T-helper 2 cell treated with Interferon-gamma antibody and Interleukin-4, amounts not matched to agents 100 ng/mL and 5 ng/mL, for 36 hours (primary cell): Measurements from ENCODE around the gene SLC22A23. TPM values are rescaled to one million over a fixed set of nuclear protein-coding genes. Genes with fewer than 3 reads are reported as not detected.

Experiments used
- intact Hi-C: fragments of 100-400 bp; cut with micrococcal nuclease; formaldehyde crosslinking; loops from one replicate; pipeline ENCODE4 v1.15.1; 2023
- total RNA-seq: library from RNA; stranded (reverse); gene quantifications from 2 replicates; pipeline ENCODE4 v1.2.3, GENCODE V29; 2022

Gene SLC22A23
- total RNA-seq, 1 donor from 2014 or later: 0.27 TPM

GRCh38 chr6:3371222-3371949 lies 85.5 kb downstream of the SLC22A23 start:
- intact Hi-C loops: no loop called here

GRCh38 chr6:3370361-3371221 lies 86.3 kb downstream of the SLC22A23 start:
- intact Hi-C loops: no loop called here

GRCh38 chr6:3369985-3370360 lies 86.9 kb downstream of the SLC22A23 start:
- intact Hi-C loops: no loop called here

- intact Hi-C loops: no loop called here
Measured at GRCh38 chr6:3368685-3369084, 88.2 kb downstream of the SLC22A23 start.

GRCh38 chr6:3367630-3368029 lies 89.2 kb downstream of the SLC22A23 start:
- intact Hi-C loops: no loop called here

DNA sequence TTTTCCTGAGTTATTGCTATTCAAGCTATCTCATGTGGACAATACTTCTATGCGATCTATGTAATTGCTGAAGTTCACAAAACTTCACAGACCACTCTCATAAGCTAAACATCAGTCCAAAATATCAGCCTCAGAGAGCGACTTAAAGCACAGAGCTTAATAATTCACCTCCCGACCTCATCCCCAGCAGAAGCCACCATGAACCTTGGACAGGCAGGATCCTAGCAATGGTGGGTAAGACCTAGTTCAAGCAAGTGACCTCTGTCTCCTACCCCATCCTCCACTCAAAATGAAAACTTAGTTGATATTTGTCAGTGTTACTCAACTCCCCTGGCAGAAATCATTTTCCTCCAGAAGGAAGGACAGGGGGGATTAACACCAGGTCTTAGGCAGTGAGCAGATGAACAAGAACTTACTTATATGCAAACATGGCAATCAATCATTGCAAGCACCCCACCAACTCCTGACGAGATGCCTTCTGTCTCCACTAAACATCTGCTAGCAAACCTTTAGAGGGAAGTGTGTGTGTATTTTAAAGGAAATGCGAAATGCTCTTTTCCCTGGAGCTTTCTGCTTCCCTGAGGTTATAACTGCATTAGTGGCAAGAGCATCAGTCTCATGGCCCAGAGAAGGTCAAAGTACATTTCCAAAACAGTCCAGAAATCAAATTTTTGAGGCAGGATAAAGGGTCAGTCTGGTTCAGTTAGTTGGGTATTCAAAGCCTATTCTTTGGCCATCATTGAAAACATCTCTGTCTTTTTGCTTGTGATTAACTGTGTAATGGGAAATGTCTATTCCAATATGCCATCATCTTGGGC lies 90.0 kb downstream of the SLC22A23 start:
- intact Hi-C loops: no loop called here

GRCh38 chr6:3364391-3364790 lies 92.5 kb downstream of the SLC22A23 start:
- intact Hi-C loops: no loop called here

- intact Hi-C loops: no loop called here
Measured at GRCh38 chr6:3363296-3364025, 93.4 kb downstream of the SLC22A23 start.

GRCh38 chr6:3361312-3362037 lies 95.4 kb downstream of the SLC22A23 start:
- intact Hi-C loops: no loop called here

GRCh38 chr6:3360727-3361045 lies 96.2 kb downstream of the SLC22A23 start:
- intact Hi-C loops: no loop called here

DNA sequence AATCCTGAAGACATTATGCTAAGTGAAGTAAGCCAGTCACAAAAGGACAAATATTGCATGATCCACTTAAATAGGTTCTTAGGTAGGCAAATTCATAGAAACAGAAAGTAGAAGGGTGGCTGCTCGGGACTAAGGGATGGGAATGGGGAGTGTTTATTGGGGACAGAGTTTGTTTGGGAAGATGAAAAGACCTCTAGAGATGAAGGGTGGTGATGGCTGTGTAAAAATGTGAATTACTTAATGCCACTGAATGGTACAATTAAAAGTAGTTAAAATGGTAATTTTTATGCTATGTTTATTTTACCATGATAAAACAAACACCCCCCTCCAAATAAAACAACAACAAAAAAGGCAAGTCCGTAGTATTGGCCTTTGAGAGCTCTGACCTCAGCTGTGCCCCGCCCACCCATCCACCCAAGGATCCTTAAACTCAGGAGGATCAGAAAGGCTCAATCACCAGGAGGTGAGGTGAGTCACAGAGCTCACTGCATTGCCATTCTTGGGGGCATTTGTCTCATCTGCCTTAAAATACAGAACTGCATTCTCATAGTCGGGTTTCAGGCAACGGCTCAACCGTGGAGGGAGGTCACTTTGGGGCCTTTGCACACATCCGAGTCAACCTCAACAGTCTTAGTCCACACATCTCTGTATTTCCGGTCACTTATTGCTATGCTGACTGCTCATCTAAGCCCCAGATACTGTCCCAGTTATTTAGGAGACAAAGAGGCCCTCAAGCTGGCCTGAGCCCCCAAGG lies 96.7 kb downstream of the SLC22A23 start:
- intact Hi-C loops: no loop called here

DNA sequence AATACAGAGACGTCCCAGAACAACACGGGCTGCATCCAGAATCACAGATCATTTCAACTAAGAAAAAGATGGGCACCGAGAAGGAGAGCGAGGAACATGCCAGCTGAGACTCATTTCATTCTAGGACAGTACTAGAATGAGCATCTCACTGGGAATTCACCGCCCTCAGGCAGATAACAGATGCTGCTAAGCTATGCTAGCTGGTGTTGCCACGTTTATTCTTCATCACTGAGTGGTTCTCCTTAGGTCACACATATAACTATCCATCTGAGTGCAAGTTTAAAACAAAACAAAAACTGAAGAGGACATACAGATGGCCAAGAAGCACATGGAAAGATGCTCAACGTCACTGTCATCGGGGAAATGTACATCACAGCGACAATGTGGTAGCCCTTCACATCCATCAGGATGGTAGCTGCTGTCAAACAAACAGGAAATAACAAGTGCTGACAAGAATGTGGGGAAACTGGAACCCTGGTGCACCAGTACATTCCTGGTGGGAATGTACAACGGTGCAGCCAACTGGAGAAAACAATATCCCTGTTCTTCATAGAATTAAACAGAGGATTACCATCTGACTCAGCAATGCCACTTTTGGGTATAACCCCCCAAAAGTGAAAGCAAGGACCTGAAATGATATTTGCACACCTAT lies 97.6 kb downstream of the SLC22A23 start:
- intact Hi-C loops: no loop called here

GRCh38 chr6:3358413-3359100 lies 98.3 kb downstream of the SLC22A23 start:
- intact Hi-C loops: no loop called here

DNA sequence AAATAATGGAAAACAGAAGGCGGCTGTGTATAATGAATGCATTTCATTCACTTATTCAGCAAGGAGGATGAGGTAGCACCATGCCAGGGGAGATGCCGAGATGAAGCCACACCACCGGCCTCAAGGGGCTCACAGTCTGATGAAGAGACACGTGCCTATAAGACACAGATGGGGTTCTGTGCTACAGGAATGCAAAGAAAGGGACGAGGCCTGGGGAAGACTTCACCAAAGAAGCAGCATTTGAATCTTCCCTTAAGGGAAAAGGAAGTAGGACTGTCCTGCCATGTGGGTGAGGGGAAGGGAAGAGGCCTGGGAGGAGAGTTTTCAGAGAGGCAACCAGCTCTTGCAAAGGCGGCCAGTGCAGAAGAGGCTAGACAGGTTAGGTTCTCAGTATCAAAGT lies 99.2 kb downstream of the SLC22A23 start:
- intact Hi-C loops: no loop called here

DNA sequence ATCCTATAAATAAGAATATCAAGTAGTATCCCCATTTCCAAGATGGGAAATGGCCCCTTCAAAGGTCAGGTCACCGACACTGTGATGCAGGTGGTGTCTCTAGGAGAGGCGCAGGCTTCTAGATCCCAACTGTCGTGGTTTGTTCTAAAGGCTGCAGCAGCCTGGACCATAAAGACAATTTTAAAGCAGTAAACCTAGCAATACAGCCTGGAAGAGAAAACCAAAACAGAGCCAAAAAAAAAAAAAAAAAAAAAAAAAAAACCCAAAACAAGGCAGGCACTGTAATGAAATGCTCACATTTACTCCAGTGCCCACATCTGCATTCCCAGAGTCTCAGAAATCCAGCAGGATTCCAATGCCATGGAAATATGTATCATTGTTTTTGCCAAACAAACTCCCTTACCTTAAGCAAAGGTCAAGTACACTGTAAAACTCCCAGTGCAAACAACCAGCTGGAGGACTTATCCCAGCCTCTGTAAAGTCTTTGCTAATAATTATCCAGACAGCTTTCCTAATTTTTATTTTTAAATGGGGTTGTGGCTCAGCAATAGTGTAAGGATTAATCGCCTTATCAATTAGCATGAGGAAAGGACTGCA lies 99.9 kb downstream of the SLC22A23 start:
- intact Hi-C loops: no loop called here

GRCh38 chr6:3356056-3356823 lies 100.6 kb downstream of the SLC22A23 start:
- intact Hi-C loops: no loop called here

GRCh38 chr6:3355358-3356055 lies 101.3 kb downstream of the SLC22A23 start:
- intact Hi-C loops: no loop called here
